Endothelial cell of umbilical vein (primary cell): ENCODE data around the gene MYO7B. TPM values are rescaled to one million over a fixed set of nuclear protein-coding genes. Genes with fewer than 3 reads are reported as not detected.

Source experiments
- BruUV-seq: library from RNA; stranded (reverse); fragments of 400-500 nt; replicated peaks from 2 replicates; lab custom pipeline; 2021; lab: Mats Ljungman, UMichigan
- CTCF ChIA-PET: fragments of 300-600, 350-600 bp; sonication (Branson Sonifier 250); formaldehyde crosslinking; loops from one replicate; lab custom pipeline; 2021; ENCODE audit warnings: antibody characterized with exemption, inconsistent platforms; lab: Charles Lee
- POLR2A ChIA-PET: fragments of 300-600, 350-600 bp; sonication (Branson Sonifier 250); formaldehyde crosslinking; loops from one replicate; lab custom pipeline; 2021; ENCODE audit warnings: antibody characterized with exemption, inconsistent platforms; lab: Charles Lee
- DNase-seq: peaks from one replicate; pipeline ENCODE4 v3.0.0-alpha.2; 2011; ENCODE audit warnings: low read depth, low spot score
- FAIRE-seq: peaks from 2 replicates; lab custom pipeline; 2011; peaks lifted over from hg19 to GRCh38; lab: Jason Lieb, UNC
- H2AFZ ChIP-seq: 2 replicates; pipeline ENCODE4 v1.6.0; 2012; ENCODE audit warnings: low read depth, low read length, control low read depth, inconsistent platforms
- H3K27ac ChIP-seq: 2 replicates; pipeline ENCODE4 v1.5.1; 2011; ENCODE audit warnings: low read depth, mild to moderate bottlenecking, control low read depth, low read length, moderate library complexity; ENCODE audit not compliant: insufficient read depth
- H3K27me3 ChIP-seq, 2 experiments: 2 replicates each; pipeline versions ENCODE4 v1.6.0 to v1.6.1; 2011; ENCODE audit warnings: low read length in 2 of 2, mixed read lengths in 1 of 2; ENCODE audit not compliant: control insufficient read depth in 2 of 2, insufficient read depth in 2 of 2
- H3K36me3 ChIP-seq, 2 experiments: 2 replicates in 1 of 2; 3 replicates in 1 of 2; pipeline ENCODE4 v1.5.1; 2011; ENCODE audit warnings: low read length in 2 of 2, mild to moderate bottlenecking in 1 of 2, moderate library complexity in 1 of 2; ENCODE audit not compliant: control insufficient read depth in 2 of 2, insufficient read depth in 2 of 2; ENCODE audit errors: extremely low read depth in 1 of 2
- H3K4me1 ChIP-seq: 3 replicates; pipeline ENCODE4 v1.5.1; 2011; ENCODE audit warnings: mild to moderate bottlenecking, low read length; ENCODE audit not compliant: control insufficient read depth, insufficient read depth; ENCODE audit errors: extremely low read depth
- H3K4me2 ChIP-seq: 2 replicates; pipeline ENCODE4 v1.6.1; 2011; ENCODE audit warnings: low read length, control low read depth, mixed read lengths; ENCODE audit not compliant: insufficient read depth
- H3K4me3 ChIP-seq, 3 experiments: fragments of 200-600 bp in 1 of 3; sonication (generic), shearing (Covaris generic) in 1 of 3; replicated peaks in 1 of 3; 2 replicates each; pipeline ENCODE4 v1.5.1; 2011 to 2016; ENCODE audit warnings: control low read depth in 3 of 3, low read length in 3 of 3, mild to moderate bottlenecking in 2 of 3, inconsistent platforms in 1 of 3, low read depth in 1 of 3, moderate library complexity in 1 of 3; ENCODE audit not compliant: insufficient read depth in 1 of 3
- H3K79me2 ChIP-seq: 2 replicates; pipeline ENCODE4 v1.6.0; 2012; ENCODE audit warnings: low read length, inconsistent platforms; ENCODE audit not compliant: control insufficient read depth, insufficient read depth
- H3K9ac ChIP-seq: replicated peaks from 2 replicates; pipeline ENCODE3; 2011; ENCODE audit warnings: low read length, control low read depth; ENCODE audit not compliant: insufficient read depth; ENCODE audit errors: extremely low read depth
- H3K9me1 ChIP-seq: replicated peaks from 3 replicates; pipeline ENCODE4 v1.6.0; 2011; ENCODE audit warnings: mild to moderate bottlenecking, low read length; ENCODE audit not compliant: control insufficient read depth, insufficient read depth; ENCODE audit errors: extremely low read depth
- H3K9me3 ChIP-seq: replicated peaks from 2 replicates; pipeline ENCODE4 v1.5.1; 2012; ENCODE audit warnings: low read length, inconsistent platforms; ENCODE audit not compliant: control insufficient read depth, insufficient read depth
- H4K20me1 ChIP-seq: replicated peaks from 2 replicates; pipeline ENCODE3; 2011; ENCODE audit warnings: mild to moderate bottlenecking, low read length; ENCODE audit not compliant: control insufficient read depth, insufficient read depth; ENCODE audit errors: extremely low read depth
- CTCF ChIP-seq, 2 donors: IDR thresholded peaks; 1 replicate in 1 of 2; 2 replicates in 1 of 2; pipeline ENCODE4 v1.5.1; 2011; ENCODE audit warnings: low read length in 2 of 2, mild to moderate bottlenecking in 2 of 2, moderate library complexity in 2 of 2, control low read depth in 1 of 2, inconsistent platforms in 1 of 2, low read depth in 1 of 2; ENCODE audit not compliant: insufficient read depth in 1 of 2; ENCODE audit errors: extremely low read depth in 1 of 2
- EZH2 ChIP-seq: IDR thresholded peaks from 2 replicates; pipeline ENCODE4 v1.6.1; 2012; ENCODE audit warnings: borderline replicate concordance, low read depth, mild to moderate bottlenecking, moderate library complexity, low read length, inconsistent platforms; ENCODE audit not compliant: severe bottlenecking
- FOS ChIP-seq: IDR thresholded peaks from 2 replicates; pipeline ENCODE4 v1.6.1; 2011; ENCODE audit warnings: mild to moderate bottlenecking, low read length, moderate library complexity, borderline replicate concordance; ENCODE audit not compliant: insufficient read depth
- GATA2 ChIP-seq: IDR thresholded peaks from 2 replicates; pipeline ENCODE4 v1.7.0; 2011; ENCODE audit warnings: low read depth, mild to moderate bottlenecking, moderate library complexity, mixed read lengths, low read length; ENCODE audit not compliant: insufficient read length, insufficient read depth
- JUN ChIP-seq: IDR thresholded peaks from 2 replicates; pipeline ENCODE4 v1.6.1; 2011; ENCODE audit warnings: borderline replicate concordance, low read depth; ENCODE audit not compliant: insufficient read length, insufficient read depth
- MYC ChIP-seq: IDR thresholded peaks from one replicate; pipeline ENCODE4 v1.6.1; 2011; ENCODE audit warnings: mild to moderate bottlenecking, low read depth, low read length
- POLR2A ChIP-seq: IDR thresholded peaks from 2 replicates; pipeline ENCODE4 v1.6.1; 2012; ENCODE audit warnings: low read depth, mild to moderate bottlenecking, control low read depth, low read length
- POLR2AphosphoS5 ChIP-seq: IDR thresholded peaks from 2 replicates; pipeline ENCODE4 v1.6.1; 2012; ENCODE audit warnings: low read depth, mild to moderate bottlenecking, control low read depth, low read length, moderate library complexity; ENCODE audit not compliant: insufficient read depth
- dilution Hi-C: fragments of 300-500 bp; cut with MboI; formaldehyde crosslinking; loops from one replicate; pipeline ENCODE4 v1.15.0; 2019; ENCODE audit warnings: low sequenced_read_pairs; ENCODE audit not compliant: extremely low pct_ligation_motif_present
- intact Hi-C: fragments of 100-400 bp; cut with micrococcal nuclease; formaldehyde crosslinking; loops from one replicate; pipeline ENCODE4 v1.10.0; 2022
- polyA plus RNA-seq, 4 experiments: library from polyadenylated mRNA; depleted of rRNA in 3 of 4; stranded (reverse) in 3 of 4; unstranded in 1 of 4; fragments of >200 nt; gene quantifications; 2 replicates each; pipeline versions ENCODE4 v1.2.1 to v1.2.3, GENCODE V29; 2011 to 2012; ENCODE audit warnings: missing spikeins in 1 of 4
- total RNA-seq: library from RNA; stranded (reverse); gene quantifications from 2 replicates; pipeline ENCODE4 v1.2.3, GENCODE V29; 2021
- TF ChIP-seq, protein P1 (sequence below): IDR thresholded peaks from 2 replicates; pipeline ENCODE4 v1.6.1; 2011; ENCODE audit not compliant: insufficient read depth, insufficient read length

MYO7B gene
- total and polyA plus RNA-seq, 2 donors (not counting 3 experiments of a cell fraction or from before 2014, with no cell fraction given): 0.17 TPM; not detected in 1

DNA sequence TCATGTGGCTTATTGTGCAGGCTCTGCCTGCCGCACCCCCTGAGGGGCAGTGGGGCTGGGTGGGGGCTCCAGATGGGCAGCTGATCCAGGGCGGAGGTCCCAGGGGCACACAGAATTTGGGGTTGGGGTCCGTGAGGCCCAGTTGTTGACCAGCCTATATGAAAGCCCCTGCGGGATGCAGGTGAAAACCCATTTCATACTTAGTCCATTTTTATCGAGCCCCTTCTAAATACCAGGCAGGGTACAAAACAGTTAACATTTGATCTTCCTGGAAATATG lies 30.6 kb downstream of the MYO7B start:
- Histone ChIP-seq H3K79me2 (no peaks in the 10 kb centered on the region), H3K4me2 (no peak overlapping the region), H2AFZ (no peak overlapping the region), H3K4me3 (no peak overlapping the region), H3K9me1 (no peaks in the 10 kb centered on the region), H3K9ac (no peak overlapping the region), H3K27me3 (no peaks in the 10 kb centered on the region), H3K27ac (no peak overlapping the region), H3K9me3 (no peaks in the 10 kb centered on the region), H3K4me1 (peaks cover 5% of the 10 kb centered on the region), H3K36me3 (no peaks in the 10 kb centered on the region), H4K20me1 (no peaks in the 10 kb centered on the region)
- ChIA-PET POLR2A (no interaction called here), CTCF (interaction anchor here (0.6 to 6.6 kb wide), 2 partner anchors 25 to 351 kb away, joined by 3 to 32 read pairs; no protein-coding TSS in a partner anchor)
- TF ChIP-seq JUN (no peak), GATA2 (no peak), POLR2A (no peak), POLR2AphosphoS5 (no peak), EZH2 (no peak), FOS (no peak), CTCF (IDR thresholded peaks at IDR 0.05; ENCODE audit: extremely low read depth in 1 of 2, insufficient read depth in 1 of 2, low read depth in 1 of 2, low read length in 2 of 2) (no peak), MYC (no peak)
- TF ChIP-seq, protein P1, sequence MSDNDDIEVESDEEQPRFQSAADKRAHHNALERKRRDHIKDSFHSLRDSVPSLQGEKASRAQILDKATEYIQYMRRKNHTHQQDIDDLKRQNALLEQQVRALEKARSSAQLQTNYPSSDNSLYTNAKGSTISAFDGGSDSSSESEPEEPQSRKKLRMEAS: no peak
- BruUV-seq: no TSS peak
- FAIRE-seq (no peak), DNase-seq (no peak)
- dilution Hi-C loops: no loop called here
- intact Hi-C loops: no loop called here
